Nephron progenitor cell (in vitro differentiated cells): Measurements from ENCODE around the gene CERS1.

ENCODE experiments used
- DNase-seq: peaks from one replicate; pipeline ENCODE4 v3.0.0; 2021
- H3K27ac Mint-ChIP-seq: 2 replicates; pipeline ENCODE4 v1.8.0; 2021; ENCODE audit warnings: mild to moderate bottlenecking, moderate library complexity, mixed read lengths
- H3K27me3 Mint-ChIP-seq: 2 replicates; pipeline ENCODE4 v1.8.0; 2021; ENCODE audit warnings: mild to moderate bottlenecking, low read depth, mixed read lengths; ENCODE audit not compliant: poor library complexity
- H3K36me3 Mint-ChIP-seq: 2 replicates; pipeline ENCODE4 v1.8.0; 2021; ENCODE audit warnings: low read depth, mixed read lengths
- H3K4me1 Mint-ChIP-seq: 2 replicates; pipeline ENCODE4 v1.8.0; 2021; ENCODE audit warnings: mixed read lengths
- H3K4me3 Mint-ChIP-seq: 2 replicates; pipeline ENCODE4 v1.8.0; 2021; ENCODE audit warnings: mild to moderate bottlenecking, moderate library complexity, mixed read lengths
- H3K9me3 Mint-ChIP-seq: 2 replicates; pipeline ENCODE4 v1.8.0; 2021; ENCODE audit warnings: mild to moderate bottlenecking, moderate library complexity, mixed read lengths
- TF ChIP-seq, protein P1 (sequence below): fragments of 200-600 bp; sonication (generic); IDR thresholded peaks from 2 replicates; pipeline ENCODE4 v1.5.0; 2021; ENCODE audit warnings: antibody characterized with exemption

CERS1 gene

DNA sequence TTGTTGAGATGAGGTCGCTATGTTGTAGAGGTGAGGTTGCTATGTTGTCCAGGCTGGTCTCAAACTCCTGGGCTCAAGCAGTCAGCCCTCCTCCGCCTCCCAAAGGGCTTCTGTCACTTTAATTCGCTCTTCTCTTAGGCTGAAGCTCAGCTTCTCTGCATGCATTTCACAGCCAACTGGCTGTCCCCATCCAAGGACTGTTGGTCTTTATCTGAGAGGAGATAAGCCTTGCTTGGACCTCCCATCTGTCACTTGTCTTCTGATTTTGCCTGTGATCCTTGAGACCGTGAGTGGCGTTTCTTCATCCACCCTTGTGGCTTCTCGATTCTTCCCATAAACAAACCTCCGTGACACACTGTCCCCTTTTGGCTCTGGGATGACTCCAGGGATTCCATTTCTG, 24.4 kb downstream of the CERS1 start:
- DNase-seq, result no peak
- peaks cover 34% of the 10 kb centered on the region for H3K4me1 Mint-ChIP-seq
- H3K27me3 Mint-ChIP-seq, result peaks cover 17% of the 10 kb centered on the region
- peak overlapping the region; percentile 41 for H3K27ac Mint-ChIP-seq
- H3K36me3 Mint-ChIP-seq, result peaks cover 53% of the 10 kb centered on the region
- TF ChIP-seq, protein P1, sequence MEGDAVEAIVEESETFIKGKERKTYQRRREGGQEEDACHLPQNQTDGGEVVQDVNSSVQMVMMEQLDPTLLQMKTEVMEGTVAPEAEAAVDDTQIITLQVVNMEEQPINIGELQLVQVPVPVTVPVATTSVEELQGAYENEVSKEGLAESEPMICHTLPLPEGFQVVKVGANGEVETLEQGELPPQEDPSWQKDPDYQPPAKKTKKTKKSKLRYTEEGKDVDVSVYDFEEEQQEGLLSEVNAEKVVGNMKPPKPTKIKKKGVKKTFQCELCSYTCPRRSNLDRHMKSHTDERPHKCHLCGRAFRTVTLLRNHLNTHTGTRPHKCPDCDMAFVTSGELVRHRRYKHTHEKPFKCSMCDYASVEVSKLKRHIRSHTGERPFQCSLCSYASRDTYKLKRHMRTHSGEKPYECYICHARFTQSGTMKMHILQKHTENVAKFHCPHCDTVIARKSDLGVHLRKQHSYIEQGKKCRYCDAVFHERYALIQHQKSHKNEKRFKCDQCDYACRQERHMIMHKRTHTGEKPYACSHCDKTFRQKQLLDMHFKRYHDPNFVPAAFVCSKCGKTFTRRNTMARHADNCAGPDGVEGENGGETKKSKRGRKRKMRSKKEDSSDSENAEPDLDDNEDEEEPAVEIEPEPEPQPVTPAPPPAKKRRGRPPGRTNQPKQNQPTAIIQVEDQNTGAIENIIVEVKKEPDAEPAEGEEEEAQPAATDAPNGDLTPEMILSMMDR, result no peak
- peaks cover 15% of the 10 kb centered on the region for H3K9me3 Mint-ChIP-seq
- H3K4me3 Mint-ChIP-seq, result no peak overlapping the region

DNA sequence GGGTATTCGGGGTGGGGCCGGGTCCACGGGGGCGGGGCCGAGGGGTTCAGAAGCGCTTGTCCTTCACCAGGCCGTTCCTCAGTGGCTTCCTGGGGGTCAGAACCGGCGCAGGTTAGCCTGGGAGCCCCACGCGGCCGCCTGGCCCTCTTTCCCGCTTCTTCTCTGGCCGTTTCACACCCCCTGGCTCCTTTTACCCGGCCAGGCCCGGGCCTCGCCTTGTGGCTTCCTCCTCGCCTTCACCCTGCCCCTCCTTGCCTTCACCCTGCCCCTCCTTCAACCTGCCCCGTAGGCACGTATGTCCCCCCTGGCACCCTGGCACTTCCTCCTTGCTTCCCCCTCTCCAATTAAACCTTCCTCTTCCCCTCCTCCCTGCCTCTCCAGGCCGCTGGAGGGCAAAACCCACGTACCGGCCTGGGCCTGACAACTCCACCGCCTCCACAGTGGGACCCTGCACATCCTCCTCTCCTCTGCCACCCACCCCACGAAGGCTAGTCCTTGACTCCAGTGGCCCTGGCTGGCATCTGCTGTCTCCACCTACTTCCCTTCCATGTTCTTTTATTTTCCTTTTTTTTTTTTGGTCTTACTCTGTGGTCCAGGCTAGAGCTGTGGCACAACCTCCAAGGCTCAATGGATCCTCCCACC, 25.3 kb downstream of the CERS1 start:
- Mint-ChIP-seq H3K27ac (peak overlapping the region; percentile 54), H3K36me3 (peaks cover 44% of the 10 kb centered on the region), H3K27me3 (peaks cover 12% of the 10 kb centered on the region), H3K4me1 (peaks cover 37% of the 10 kb centered on the region), H3K4me3 (no peak overlapping the region), H3K9me3 (peaks cover 7% of the 10 kb centered on the region)
- DNase-seq, result no peak
- TF ChIP-seq, protein P1, result no peak

DNA sequence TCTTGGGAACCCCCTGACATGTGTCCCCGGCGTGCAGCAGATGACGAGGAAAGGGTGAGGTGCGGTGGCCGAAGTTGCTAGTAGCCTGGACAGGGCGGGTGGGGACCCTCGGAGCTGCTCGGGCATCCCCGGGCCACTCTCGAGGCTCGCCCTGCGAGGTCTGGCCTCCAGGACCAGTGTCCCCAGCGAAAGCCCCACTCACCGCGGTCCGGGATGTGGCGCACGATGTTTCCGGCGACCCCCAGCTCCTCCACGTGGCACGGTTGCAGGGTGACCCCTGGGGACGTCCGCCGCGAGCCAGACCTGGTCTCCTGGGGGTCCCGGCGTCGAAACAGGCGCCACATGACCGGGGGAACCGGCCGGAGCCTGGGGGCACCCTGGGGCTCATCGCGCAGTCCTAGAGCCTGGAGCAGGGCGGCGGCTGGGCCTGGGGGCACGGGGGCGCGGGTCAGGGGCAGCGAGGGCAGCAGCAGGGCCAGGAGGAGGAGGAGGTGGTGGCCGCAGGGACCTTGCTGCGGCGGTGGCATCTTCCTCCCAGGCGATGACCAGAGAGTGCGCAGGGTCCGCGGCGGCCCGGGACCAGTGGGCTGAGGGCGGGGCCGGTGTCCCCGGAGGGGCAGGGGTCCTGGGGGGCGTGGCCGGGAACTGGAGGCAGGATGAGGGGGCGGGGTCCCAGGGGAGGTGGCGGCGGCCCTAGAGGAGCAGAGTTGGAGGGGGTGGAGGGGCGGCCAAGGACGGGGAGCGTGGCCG, 26.0 kb downstream of the CERS1 start:
- Mint-ChIP-seq H3K4me3 (no peak overlapping the region), H3K4me1 (peaks cover 37% of the 10 kb centered on the region), H3K9me3 (peaks cover 4% of the 10 kb centered on the region), H3K27ac (no peak overlapping the region), H3K36me3 (peaks cover 38% of the 10 kb centered on the region), H3K27me3 (peaks cover 9% of the 10 kb centered on the region)
- no peak for DNase-seq
- TF ChIP-seq, protein P1, result no peak

DNA sequence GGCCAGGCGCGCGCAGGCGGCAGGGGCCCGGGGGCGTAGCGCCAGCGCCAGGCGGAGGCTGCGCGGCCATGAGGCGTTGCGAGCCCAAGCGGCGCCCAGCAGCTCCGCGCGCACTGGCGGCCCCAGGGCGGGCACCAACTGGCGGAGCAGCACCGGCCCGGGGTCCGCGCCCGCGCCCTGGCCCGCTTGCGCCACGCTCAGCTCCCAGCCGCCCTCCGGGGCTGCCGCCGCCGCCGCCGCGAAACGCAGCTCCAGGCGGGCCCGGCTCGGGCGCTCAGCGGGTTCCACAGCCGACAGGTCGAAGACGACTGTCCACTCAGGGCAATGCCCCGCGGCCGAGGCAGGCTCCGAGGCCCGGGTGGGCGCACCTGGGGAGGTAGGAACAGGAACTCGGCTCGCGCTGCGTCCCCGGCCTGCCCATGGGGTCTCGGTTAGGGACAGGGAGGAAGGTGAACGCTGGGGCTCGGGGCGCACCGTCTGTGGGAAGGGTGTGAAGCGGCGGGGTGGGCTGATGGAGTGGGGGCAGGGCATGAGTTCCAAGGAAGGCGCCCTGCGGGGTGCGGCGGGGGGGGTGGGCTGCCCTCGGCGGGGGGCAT, 26.8 kb downstream of the CERS1 start:
- no peak for DNase-seq
- TF ChIP-seq, protein P1, result no peak
- peaks cover 32% of the 10 kb centered on the region for H3K36me3 Mint-ChIP-seq
- no peak overlapping the region for H3K27ac Mint-ChIP-seq
- H3K4me3 Mint-ChIP-seq, result no peak overlapping the region
- H3K27me3 Mint-ChIP-seq, result peaks cover 9% of the 10 kb centered on the region
- no peaks in the 10 kb centered on the region for H3K9me3 Mint-ChIP-seq
- peaks cover 32% of the 10 kb centered on the region for H3K4me1 Mint-ChIP-seq

DNA sequence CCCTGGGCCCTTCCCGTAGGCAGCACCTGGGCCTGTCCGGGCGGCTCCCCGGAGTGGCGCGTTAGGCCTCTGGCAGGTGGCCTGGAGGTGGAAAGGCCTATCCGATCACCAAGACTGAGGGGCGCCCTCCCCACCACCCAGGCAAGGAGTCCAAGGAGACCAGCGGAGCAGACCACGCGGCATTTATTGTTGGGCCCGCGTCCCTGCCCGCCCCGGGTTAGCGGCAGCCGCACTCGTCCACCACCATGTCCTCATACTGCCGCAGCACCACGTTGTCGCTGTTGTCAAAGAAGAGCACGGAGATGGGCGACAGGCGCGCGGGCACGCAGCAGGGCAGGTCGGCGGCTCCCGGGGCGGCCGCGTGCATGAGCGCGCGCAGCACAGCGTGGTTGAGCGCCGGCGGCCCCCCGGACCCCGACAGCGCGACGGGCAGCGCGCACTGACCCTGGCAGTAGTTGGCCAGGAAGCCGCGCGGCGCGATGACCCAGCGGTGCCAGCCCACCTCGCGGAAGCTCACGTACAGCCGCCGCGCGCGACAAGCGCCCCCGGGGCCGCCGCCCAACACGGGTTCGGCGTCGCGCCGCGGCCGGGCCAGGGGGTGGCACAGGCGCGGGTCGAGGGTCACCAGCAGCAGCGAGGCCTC, 27.5 kb downstream of the CERS1 start:
- H3K27ac Mint-ChIP-seq, result no peak overlapping the region
- peaks cover 9% of the 10 kb centered on the region for H3K27me3 Mint-ChIP-seq
- H3K4me3 Mint-ChIP-seq, result no peak overlapping the region
- no peak for DNase-seq
- TF ChIP-seq, protein P1, result no peak
- H3K9me3 Mint-ChIP-seq, result no peaks in the 10 kb centered on the region
- H3K36me3 Mint-ChIP-seq, result peaks cover 28% of the 10 kb centered on the region
- H3K4me1 Mint-ChIP-seq, result peaks cover 28% of the 10 kb centered on the region
